Neuronal stem cell (in vitro differentiated cells): Measurements from ENCODE around the gene OLIG3. TPM values are rescaled to one million over a fixed set of nuclear protein-coding genes. Genes with fewer than 3 reads are reported as not detected.
A peak's percentile ranks its signal among the peaks of the same experiment; 100 is the strongest.

ENCODE experiments used
- DNase-seq: peaks from one replicate; pipeline ENCODE4 v3.0.0-alpha.2; 2013; ENCODE audit warnings: low spot score
- H2AFZ ChIP-seq: one replicate; pipeline ENCODE4 v1.6.1; 2013; ENCODE audit warnings: mild to moderate bottlenecking, low read length, inconsistent platforms
- H2AK5ac ChIP-seq: 2 replicates; pipeline ENCODE4 v1.6.1; 2013; ENCODE audit warnings: low read depth, mild to moderate bottlenecking, inconsistent platforms, low read length, moderate library complexity, mixed read lengths
- H2BK120ac ChIP-seq: 2 replicates; pipeline ENCODE4 v1.6.1; 2013; ENCODE audit warnings: low read depth, mild to moderate bottlenecking, inconsistent platforms, low read length, moderate library complexity, mixed read lengths
- H2BK12ac ChIP-seq: one replicate; pipeline ENCODE4 v1.6.1; 2013; ENCODE audit warnings: low read length, inconsistent platforms
- H2BK15ac ChIP-seq: 2 replicates; pipeline ENCODE4 v1.6.1; 2013; ENCODE audit warnings: mild to moderate bottlenecking, low read length, inconsistent platforms, mixed read lengths
- H2BK5ac ChIP-seq: one replicate; pipeline ENCODE4 v1.6.1; 2013; ENCODE audit warnings: inconsistent platforms, mild to moderate bottlenecking, low read length, moderate library complexity
- H3K14ac ChIP-seq: one replicate; pipeline ENCODE4 v1.6.1; 2013; ENCODE audit warnings: low read length, inconsistent platforms
- H3K18ac ChIP-seq: 2 replicates; pipeline ENCODE4 v1.6.1; 2013; ENCODE audit warnings: low read length, inconsistent platforms
- H3K23ac ChIP-seq: 2 replicates; pipeline ENCODE4 v1.6.1; 2013; ENCODE audit warnings: low read depth, mild to moderate bottlenecking, mixed read lengths, low read length, inconsistent platforms; ENCODE audit not compliant: poor library complexity
- H3K27ac ChIP-seq: replicated peaks from 3 replicates; pipeline ENCODE4 v1.5.1; 2013; ENCODE audit warnings: low read length, inconsistent platforms
- H3K27me3 ChIP-seq, 3 experiments: 2 replicates each; pipeline ENCODE4 v1.6.1; 2013; ENCODE audit warnings: low read length in 3 of 3, mild to moderate bottlenecking in 2 of 3, inconsistent platforms in 1 of 3, low read depth in 1 of 3, mixed read lengths in 1 of 3, moderate library complexity in 1 of 3; ENCODE audit not compliant: control insufficient read depth in 3 of 3, insufficient read depth in 3 of 3
- H3K36me3 ChIP-seq, 2 donors: replicated peaks in 1 of 2; 2 replicates each; pipeline ENCODE4 v1.6.1; 2013; ENCODE audit warnings: low read length in 2 of 2; ENCODE audit not compliant: control insufficient read depth in 2 of 2, insufficient read depth in 2 of 2
- H3K4ac ChIP-seq: 2 replicates; pipeline ENCODE4 v1.6.1; 2013; ENCODE audit warnings: inconsistent platforms, mild to moderate bottlenecking, low read length, moderate library complexity
- H3K4me1 ChIP-seq, 2 donors: 1 replicate in 1 of 2; 2 replicates in 1 of 2; pipeline ENCODE4 v1.6.1; 2013; ENCODE audit warnings: low read length in 2 of 2, low read depth in 1 of 2; ENCODE audit not compliant: control insufficient read depth in 2 of 2, insufficient read depth in 1 of 2
- H3K4me2 ChIP-seq: one replicate; pipeline ENCODE4 v1.6.1; 2013; ENCODE audit warnings: mild to moderate bottlenecking, low read length, inconsistent platforms; ENCODE audit not compliant: insufficient read depth, poor library complexity, severe bottlenecking
- H3K4me3 ChIP-seq, 2 donors: 2 replicates each; pipeline ENCODE4 v1.5.1; 2013; ENCODE audit warnings: low read length in 2 of 2, mild to moderate bottlenecking in 2 of 2, inconsistent platforms in 1 of 2, moderate library complexity in 1 of 2
- H3K79me1 ChIP-seq: one replicate; pipeline ENCODE4 v1.6.1; 2013; ENCODE audit warnings: low read depth, mild to moderate bottlenecking, inconsistent platforms, low read length, moderate library complexity
- H3K9ac ChIP-seq: one replicate; pipeline ENCODE4 v1.6.1; 2013; ENCODE audit warnings: mild to moderate bottlenecking, low read depth, low read length, inconsistent platforms; ENCODE audit not compliant: poor library complexity
- H3K9me3 ChIP-seq, 2 donors: replicated peaks in 1 of 2; 2 replicates each; pipeline versions ENCODE3 to v1.6.1; 2013; ENCODE audit warnings: low read length in 2 of 2, mild to moderate bottlenecking in 2 of 2, inconsistent platforms in 1 of 2, low read depth in 1 of 2, mixed read lengths in 1 of 2, moderate library complexity in 1 of 2; ENCODE audit not compliant: control insufficient read depth in 2 of 2, insufficient read depth in 1 of 2
- H4K8ac ChIP-seq: one replicate; pipeline ENCODE4 v1.6.1; 2013; ENCODE audit warnings: low read depth, mild to moderate bottlenecking, inconsistent platforms, low read length, moderate library complexity
- H4K91ac ChIP-seq: one replicate; pipeline ENCODE4 v1.6.1; 2013; ENCODE audit warnings: low read length, low read depth, mild to moderate bottlenecking, inconsistent platforms; ENCODE audit not compliant: poor library complexity
- WGBS, 2 donors: extraction: QIAGEN DNeasy Blood & Tissue Kit; methylation state at CpG; one replicate each; pipeline ENCODE4 v1.1.7; 2013; ENCODE audit warnings: missing lambda C conversion rate in 2 of 2, mixed read lengths in 1 of 2; ENCODE audit not compliant: insufficient read length in 2 of 2, insufficient replicate concordance in 1 of 2; ENCODE audit errors: extremely low coverage in 2 of 2; 5-methylcytosine and 5-hydroxymethylcytosine counted together
- polyA plus RNA-seq, 2 experiments: library from polyadenylated mRNA; stranded (reverse); fragments of 200-250 nt; gene quantifications; one replicate each; pipeline ENCODE4 v1.2.3, GENCODE V29; 2013

Gene OLIG3
- polyA plus RNA-seq (2013, experiment 1 of 2), result 0.04 TPM
- 0.01 TPM for polyA plus RNA-seq (2013, experiment 2 of 2)

- H3K9me3 ChIP-seq, result peaks cover 0 to 2% of the 10 kb centered on the region in 2 donors
- H4K8ac ChIP-seq, result no peak within 1 kb of the TSS
- H2AK5ac ChIP-seq, result no peak within 1 kb of the TSS
- H3K23ac ChIP-seq, result peak within 1 kb of the TSS; percentile 90
- no peak within 1 kb of the TSS for H4K91ac ChIP-seq
- peak; percentile 37 for DNase-seq
- H3K9ac ChIP-seq, result peak within 1 kb of the TSS; percentile 72
- H3K79me1 ChIP-seq, result peaks cover 3% of the 10 kb centered on the region
- no peaks in the 10 kb centered on the region for H3K36me3 ChIP-seq
- H3K27ac ChIP-seq, result no peak within 1 kb of the TSS
- no peak within 1 kb of the TSS for H3K4ac ChIP-seq
- H2BK15ac ChIP-seq, result no peak within 1 kb of the TSS
- H3K4me1 ChIP-seq, result peaks cover 0 to 25% of the 10 kb centered on the region in 2 donors
- H2AFZ ChIP-seq, result peak within 1 kb of the TSS; percentile 49
- peak within 1 kb of the TSS in 1 of 2 donors; percentile 23 for H3K4me3 ChIP-seq
- no peak within 1 kb of the TSS for H2BK5ac ChIP-seq
- H3K4me2 ChIP-seq, result peak within 1 kb of the TSS; percentile 67
- peak within 1 kb of the TSS; percentile 75 for H2BK12ac ChIP-seq
- peak within 1 kb of the TSS; percentile 88 for H3K18ac ChIP-seq
- peak within 1 kb of the TSS; percentile 43 for H3K14ac ChIP-seq
- H2BK120ac ChIP-seq, result no peak within 1 kb of the TSS
- WGBS, 2 donors, result no CpG with 5 or more reads among the region's 23 CpGs
- H3K27me3 ChIP-seq, result peaks cover 50 to 100% (median 92%) of the 10 kb centered on the region in 3 experiments
These were observed at the start of gene OLIG3 for GRCh38 chr6:137494281-137494987. TSS of gene OLIG3 (minus strand) at chr6:137494394. CDS start at chr6:137494170, 224 bp downstream.

- no peak overlapping the region for H3K4me2 ChIP-seq
These were observed 48.9 kb upstream of the OLIG3 start for GRCh38 chr6:137543114-137543513.

GRCh38 chr6:137542713-137543112, 48.5 kb upstream of the OLIG3 start:
- H2BK12ac ChIP-seq, result no peak overlapping the region
- no peak overlapping the region for H2BK15ac ChIP-seq
- no peaks in the 10 kb centered on the region for H3K36me3 ChIP-seq
- H2AFZ ChIP-seq, result no peak overlapping the region
- H3K23ac ChIP-seq, result no peak overlapping the region
- H3K27me3 ChIP-seq, result no peaks in the 10 kb centered on the region
- no peak overlapping the region for H3K4ac ChIP-seq
- no peak overlapping the region for H3K4me2 ChIP-seq
- no CpG with 5 or more reads among the region's 1 CpG for WGBS, 2 donors
- no peak overlapping the region for H3K18ac ChIP-seq
- H2BK5ac ChIP-seq, result no peak overlapping the region
- no peak overlapping the region for H3K14ac ChIP-seq
- H3K9ac ChIP-seq, result no peak overlapping the region
- no peak overlapping the region for H3K4me3 ChIP-seq
- H4K8ac ChIP-seq, result no peak overlapping the region
- H3K9me3 ChIP-seq, result no peaks in the 10 kb centered on the region
- no peak for DNase-seq
- H3K79me1 ChIP-seq, result no peaks in the 10 kb centered on the region
- no peak overlapping the region for H3K27ac ChIP-seq
- no peak overlapping the region for H4K91ac ChIP-seq
- H3K4me1 ChIP-seq, result no peaks in the 10 kb centered on the region
- H2AK5ac ChIP-seq, result no peak overlapping the region
- H2BK120ac ChIP-seq, result no peak overlapping the region

More at GRCh38 chr6:137543114-137543513, 48.9 kb upstream of the OLIG3 start:
- Histone ChIP-seq H2AK5ac (no peak overlapping the region), H2AFZ (no peak overlapping the region), H3K27me3 (no peaks in the 10 kb centered on the region), H2BK5ac (no peak overlapping the region), H3K79me1 (no peaks in the 10 kb centered on the region), H3K36me3 (no peaks in the 10 kb centered on the region), H3K18ac (no peak overlapping the region), H3K14ac (no peak overlapping the region), H2BK12ac (no peak overlapping the region), H4K91ac (no peak overlapping the region), H2BK120ac (no peak overlapping the region), H3K4me3 (no peak overlapping the region), H2BK15ac (no peak overlapping the region), H3K9ac (no peak overlapping the region), H3K27ac (no peak overlapping the region), H3K4ac (no peak overlapping the region), H4K8ac (no peak overlapping the region), H3K23ac (no peak overlapping the region), H3K4me1 (no peaks in the 10 kb centered on the region), H3K9me3 (no peaks in the 10 kb centered on the region)
- DNase-seq, result no peak
- no CpG with 5 or more reads among the region's 2 CpGs for WGBS, 2 donors

GRCh38 chr6:137541534-137542063, 47.4 kb upstream of the OLIG3 start:
- DNase-seq, result no peak
- Histone ChIP-seq H3K4me1 (no peaks in the 10 kb centered on the region), H3K27ac (no peak overlapping the region), H3K4me2 (no peak overlapping the region), H4K91ac (no peak overlapping the region), H4K8ac (no peak overlapping the region), H2BK12ac (no peak overlapping the region), H3K27me3 (no peaks in the 10 kb centered on the region), H2AK5ac (no peak overlapping the region), H3K36me3 (no peaks in the 10 kb centered on the region), H3K9ac (no peak overlapping the region), H2BK120ac (no peak overlapping the region), H3K18ac (no peak overlapping the region), H3K79me1 (no peaks in the 10 kb centered on the region), H2BK5ac (no peak overlapping the region), H3K9me3 (no peaks in the 10 kb centered on the region), H2BK15ac (no peak overlapping the region), H3K4me3 (no peak overlapping the region), H3K23ac (no peak overlapping the region), H3K4ac (no peak overlapping the region), H2AFZ (no peak overlapping the region), H3K14ac (no peak overlapping the region)
- no CpG with 5 or more reads among the region's 4 CpGs for WGBS, 2 donors
